Suppressor macrophage (primary cell): ENCODE data around the gene GNG7.
"Not testable (repeated sequence)": the region's sequence is repeated elsewhere in the genome, so short reads cannot be mapped to it uniquely, and the experiment has no call there.

ENCODE experiments used
- DNase-seq, 4 experiments: peaks; one replicate each; pipeline ENCODE4 v3.0.0-alpha.2; 2020 to 2022

The GNG7 gene

DNA sequence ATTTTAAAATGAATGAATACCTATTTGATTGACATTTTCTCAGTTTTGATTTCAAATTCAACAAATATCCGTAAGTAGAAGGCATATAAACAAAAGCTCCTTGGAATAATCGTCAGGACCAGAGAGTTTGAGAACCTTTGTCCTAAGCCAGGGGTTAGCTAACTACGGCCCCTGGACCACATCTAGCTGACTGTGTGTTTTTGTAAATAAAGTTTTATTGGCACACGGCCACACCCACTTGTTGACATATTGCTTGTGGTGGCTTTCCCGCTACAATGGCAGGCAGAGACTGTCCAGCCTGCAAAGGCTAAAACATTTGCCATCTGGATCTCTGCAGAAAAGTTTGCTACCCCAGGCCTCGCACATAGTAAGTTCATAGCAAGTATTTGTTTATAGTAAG lies 83.4 kb downstream of the GNG7 start:
- DNase-seq: peak; percentile 33 to 44 (median 41)

DNA sequence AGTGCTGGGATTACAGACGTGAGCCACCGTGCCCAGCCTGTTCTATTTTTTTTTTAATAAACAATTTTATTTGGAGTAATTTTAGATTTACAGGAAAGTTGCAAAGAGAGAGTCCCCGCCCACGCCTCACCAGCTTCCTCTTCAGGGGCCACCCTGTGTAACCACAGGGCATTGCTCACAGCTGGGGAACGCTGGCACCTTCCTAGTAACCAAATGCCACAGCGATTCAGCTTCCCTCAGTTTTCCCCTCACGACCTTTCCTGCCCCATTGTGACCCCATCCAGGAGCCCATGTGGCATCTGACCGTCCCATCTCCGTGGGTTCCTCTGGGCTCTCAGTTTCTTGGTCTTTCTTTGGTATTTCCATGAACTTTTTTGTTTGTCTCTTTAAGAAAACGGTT lies 83.9 kb downstream of the GNG7 start:
- DNase-seq: peak; percentile 95 to 99 (median 98)

DNA sequence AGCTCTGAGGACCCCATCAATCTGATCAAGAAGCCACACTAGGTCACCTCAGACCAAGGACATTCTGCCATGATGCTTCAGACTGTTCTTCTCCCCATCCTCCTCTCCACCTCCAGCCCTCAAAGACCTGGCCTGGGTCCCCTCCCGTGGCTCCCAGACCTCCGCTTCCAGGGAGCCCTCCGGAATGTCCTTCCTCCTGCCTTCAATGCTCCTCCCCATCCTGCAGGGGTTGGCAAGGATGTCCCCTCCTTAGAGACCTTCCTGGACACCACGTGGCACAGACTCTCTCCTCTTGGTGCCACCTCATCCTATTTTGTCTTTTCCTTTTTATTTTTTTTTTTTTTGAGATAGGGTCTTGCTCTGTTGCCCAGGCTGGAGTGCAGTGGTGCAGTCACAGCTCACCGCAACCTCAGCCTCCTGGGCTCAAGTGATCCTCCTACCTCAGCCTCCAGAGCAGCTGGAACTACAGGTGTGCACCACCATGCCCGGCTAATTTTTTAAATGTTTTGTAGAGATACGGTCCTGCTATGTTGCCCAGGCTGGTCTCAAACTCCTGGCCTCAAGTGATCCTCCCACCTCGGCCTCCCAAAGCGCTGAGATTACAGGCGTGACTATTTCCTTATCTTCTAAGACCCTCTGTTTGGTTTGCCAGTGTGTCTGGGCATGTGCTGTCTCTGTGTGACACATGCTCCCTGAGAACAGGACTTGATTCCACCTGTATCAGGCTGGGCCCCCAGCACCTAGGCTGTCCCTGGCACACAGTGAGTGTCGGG lies 84.9 kb downstream of the GNG7 start:
- DNase-seq: no peak

DNA sequence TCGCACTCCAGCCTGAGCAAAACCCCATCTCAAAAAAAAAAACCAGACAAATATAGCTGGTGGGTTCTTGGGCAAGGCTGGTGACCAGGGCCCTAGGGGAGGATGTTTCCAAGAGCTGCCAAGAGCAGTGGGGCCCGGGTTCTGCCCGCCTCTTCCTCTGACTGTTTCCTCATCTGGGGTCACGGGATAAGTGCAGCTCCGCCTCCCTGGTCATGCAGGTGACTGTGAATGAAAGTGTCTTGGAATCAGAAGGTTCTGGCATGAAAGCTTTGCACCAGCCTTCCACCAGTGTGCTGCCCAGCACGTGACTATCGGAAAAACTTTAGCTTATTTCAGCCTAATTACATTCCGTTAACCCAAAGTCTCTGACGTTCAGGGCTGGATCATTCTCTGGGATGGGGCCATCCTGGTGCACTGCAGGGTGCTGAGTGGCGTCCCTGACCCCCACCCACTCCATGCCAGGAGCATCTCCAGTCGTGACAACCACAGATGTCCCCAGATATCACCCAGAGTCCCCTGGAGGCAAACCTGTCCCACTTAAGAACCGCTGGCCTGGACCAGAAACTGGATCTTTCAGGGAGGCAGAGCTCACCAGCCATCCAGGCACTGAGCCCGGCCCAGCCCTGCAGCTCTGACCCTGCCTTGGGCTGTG lies 85.6 kb downstream of the GNG7 start:
- peak; percentile 79 to 89 (median 87) for DNase-seq

DNA sequence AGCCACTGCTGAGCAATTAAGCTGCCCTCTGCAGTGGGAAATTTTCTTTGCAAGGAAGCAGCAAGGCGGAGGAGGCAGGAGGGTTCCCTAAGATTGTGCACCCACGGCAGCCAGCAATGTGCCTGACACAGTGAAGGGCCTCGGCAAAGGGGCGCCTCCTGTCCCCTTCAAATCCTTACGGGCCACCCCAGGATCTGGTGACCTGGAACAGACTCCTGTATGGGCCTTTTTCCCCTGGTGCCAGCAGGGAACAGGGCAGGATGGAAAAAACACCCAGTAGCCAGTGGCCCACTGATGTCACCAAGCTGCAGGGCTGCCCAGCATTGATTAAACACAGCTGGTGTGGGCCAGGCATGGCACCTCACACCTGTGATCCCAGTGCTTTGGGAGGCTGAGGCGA lies 86.7 kb downstream of the GNG7 start:
- peak in 1 of 4 experiments; percentile 4 for DNase-seq

DNA sequence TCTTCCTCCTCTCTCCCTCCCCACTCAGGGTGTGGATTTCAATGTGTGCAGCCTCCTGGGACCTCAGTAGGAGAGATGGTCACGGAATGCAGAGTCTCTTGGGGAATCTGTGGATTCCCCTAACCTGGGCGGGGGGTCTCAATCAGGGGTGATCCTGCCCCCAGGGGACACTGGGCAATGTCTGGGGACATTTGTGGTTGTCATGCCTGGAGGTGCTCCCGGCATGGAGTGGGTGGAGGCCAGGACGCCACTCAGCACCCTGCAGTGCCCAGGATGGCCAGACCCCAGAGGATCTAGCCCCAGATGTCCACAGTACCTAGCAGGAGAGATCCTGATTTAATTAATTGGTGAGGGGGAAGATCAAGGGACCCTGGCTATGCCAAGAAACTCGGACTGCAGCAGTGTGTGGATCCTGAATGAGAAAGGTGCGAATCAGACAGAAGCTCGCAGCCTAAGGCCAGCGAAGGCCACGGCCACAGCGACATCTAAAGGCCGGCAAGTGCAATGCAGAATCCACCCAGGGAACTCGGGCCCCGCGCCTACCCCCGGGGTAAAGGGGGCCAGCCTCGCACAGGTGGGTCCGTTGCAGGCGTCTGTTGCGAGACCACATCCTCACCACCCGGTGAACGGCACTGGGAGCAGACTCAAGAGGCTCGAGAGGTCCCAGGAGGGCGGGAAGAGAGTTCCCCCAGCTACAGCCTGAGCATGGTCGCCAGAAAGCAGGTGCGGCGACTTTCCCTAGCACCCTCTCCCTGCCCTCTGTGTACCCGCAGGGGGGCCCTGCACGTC lies 88.8 kb downstream of the GNG7 start:
- DNase-seq: peak in 2 of 4 experiments; percentile 26 to 27

DNA sequence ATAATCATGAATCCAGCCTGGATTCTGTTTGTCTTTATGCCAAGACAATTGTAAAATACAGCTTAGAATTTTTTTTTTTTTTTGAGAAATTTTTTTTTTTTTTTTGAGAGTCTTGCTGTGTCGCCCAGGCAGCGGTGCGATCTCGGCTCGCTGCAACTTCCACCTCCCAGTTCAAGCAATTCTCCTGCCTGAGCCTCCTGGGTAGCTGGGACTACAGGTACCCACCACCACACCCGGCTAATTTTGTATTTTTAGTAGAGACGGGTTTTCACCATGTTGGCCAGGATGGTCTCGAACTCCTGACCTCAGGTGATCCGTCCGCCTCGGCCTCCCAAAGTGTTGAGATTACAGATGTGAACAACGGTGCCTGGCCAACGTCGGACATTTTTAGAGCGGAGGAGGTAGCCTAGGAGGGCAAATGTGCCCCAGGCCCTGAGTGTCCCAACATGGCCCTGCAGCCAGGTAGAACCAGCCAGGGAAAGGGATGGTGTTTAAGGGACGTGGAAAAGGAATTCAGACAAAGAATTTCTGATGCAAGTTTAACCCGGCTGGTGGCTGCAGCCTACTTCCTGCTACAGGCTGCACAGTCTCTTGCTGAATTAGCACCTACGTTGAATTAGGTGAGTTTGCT lies 89.8 kb downstream of the GNG7 start:
- DNase-seq: no peak

DNA sequence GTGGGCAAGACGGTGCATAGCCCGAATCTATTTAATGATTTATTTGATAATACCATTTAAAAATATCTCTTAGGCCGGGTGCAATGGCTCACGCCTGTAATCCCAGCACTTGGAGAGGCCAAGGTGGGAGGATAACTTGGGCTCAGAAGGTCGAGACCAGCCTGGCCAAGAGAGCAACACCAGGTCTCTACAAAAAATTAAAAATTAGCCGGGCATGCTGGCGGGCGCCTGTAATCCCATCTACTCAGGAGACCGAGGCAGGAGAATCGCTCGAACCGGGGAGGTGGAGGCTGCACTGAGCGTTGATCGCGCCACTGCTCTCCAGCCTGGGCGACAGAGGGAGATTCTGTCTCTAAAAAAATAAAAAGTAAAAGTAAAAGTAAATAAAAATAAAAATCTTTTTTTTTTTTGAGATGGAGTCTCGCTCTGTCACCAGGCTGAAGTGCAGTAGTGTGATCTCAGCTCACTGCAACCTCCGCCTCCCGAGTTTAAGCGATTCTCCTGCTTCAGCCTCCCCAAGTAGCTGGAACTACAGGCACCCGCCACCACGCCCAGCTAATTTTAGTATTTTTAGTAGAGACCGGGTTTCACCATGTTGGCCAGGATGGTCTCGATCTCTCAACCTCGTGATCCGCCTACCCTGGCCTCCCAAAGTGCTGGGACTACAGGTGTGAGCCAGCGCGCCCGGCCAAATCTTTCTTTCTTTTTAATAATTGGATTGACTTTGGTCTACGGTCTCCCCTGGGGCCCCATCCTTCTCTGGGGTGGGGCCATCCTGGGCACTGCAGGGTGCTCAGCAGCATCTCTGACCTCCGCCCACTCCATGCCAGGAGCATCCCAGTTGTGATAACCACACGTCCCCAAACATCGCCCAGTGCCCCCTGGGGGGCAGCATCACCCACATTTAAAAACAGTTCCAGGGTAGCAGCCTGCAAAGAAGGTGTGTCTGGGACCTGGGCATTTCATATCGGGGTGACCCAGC lies 90.7 kb downstream of the GNG7 start:
- DNase-seq: no peak

DNA sequence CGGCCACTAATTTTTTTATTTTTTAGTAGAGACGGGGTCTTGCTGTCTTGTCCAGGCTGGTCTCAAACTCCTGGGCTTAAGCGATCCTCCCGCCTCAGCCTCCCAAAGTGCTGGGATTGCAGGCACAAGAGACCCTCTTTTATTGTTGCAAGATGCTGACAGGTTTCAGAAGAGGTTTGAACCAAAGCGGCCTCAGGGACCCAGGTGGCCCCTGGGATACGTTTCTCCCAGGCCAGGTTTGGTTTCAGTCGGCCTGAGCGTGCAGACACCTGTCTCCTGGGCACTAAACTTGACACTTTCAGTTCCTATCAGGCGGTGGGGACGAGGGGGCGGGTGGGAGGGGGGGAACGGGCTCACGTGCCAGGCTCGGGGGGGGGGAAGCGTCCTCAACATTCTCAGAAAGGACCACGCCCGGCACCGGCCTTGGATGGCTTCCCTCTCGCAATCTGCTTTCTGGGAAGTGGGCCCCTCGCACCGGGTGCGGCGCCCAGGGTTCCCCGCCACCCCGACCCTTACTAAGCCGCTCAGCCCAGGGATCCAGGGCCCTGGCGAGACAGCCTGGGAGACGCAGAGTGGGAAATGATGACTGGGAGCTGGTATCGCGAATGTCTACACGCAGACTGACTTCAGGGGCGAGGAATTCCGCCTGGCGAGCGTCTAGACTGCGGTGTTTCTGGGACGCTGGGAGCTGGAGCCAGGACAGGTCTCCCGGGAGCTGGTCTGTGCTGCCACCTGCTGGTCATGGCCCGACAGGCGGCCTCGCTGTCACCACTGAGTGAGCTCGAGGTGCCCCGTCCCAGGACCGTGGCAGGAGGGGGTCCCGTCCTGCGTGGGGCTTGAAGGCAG lies 91.6 kb downstream of the GNG7 start:
- peak; percentile 83 to 94 (median 90) for DNase-seq

DNA sequence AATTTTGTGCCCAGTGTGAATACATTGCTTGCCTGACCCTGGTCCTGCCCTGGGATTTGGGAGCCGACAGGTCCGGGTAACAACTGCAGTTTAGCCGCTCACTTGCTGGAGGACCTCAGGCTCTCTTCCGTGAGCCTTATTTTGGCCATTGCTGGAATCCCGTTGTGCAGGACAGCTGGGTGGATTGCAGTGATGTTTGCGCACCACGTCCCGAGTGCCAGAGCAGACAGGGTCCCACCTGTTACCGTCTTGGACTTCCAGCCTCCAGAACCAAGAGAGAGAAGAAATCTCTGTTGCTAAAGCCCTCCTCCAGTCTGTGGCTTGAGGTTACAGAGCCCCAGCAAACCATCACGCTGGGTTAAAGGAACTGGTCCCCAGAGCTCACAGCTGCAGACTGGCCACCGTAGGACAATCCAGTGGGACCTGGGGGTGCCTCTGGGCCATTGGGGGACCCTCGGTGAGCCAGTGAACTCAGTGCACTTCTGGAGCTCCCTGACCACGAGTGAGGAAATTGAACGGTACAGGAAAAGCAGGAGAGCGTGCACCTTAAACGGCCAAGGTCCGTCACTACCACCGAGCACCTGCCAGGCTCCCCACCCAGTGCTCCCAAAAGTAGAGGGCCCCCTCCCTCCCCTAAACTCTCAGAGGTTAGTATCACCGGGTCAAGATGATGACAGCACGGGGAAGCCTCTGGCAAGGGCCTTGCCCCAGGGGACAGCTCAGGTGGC lies 92.9 kb downstream of the GNG7 start:
- no peak for DNase-seq

DNA sequence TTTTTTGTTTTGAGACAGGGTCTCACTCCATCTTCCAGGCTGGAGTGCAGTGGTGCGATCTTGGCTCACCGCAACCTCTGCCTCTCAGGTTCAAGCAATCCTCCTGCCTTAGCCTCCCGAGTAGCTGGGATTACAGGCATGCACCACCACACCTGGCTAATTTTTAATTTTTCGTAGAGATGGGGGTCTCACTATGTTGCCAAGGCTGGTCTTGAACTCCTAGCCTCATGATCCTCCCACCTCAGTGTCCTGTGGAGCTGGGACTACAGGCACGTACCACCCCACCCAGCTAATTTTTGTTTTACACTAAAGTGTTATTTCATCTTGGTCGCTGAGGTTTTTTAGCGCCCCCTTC lies 93.5 kb downstream of the GNG7 start:
- DNase-seq: not testable (repeated sequence)

DNA sequence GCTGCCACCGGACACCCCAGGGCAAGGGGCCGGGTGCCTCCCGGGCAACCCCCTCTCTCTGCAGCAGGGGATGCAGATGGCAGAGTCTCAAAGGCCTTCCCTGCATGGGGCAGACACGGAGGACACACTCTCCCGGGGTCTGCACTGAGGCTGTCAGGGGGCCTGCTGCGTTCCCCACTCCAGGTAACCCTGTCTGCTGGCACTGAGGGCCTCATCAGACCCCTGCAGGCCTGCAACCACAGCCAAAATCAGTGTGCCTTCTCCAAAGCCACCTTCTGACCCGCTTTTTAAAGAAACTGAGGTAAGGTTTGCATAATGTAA lies 93.9 kb downstream of the GNG7 start:
- no peak for DNase-seq

DNA sequence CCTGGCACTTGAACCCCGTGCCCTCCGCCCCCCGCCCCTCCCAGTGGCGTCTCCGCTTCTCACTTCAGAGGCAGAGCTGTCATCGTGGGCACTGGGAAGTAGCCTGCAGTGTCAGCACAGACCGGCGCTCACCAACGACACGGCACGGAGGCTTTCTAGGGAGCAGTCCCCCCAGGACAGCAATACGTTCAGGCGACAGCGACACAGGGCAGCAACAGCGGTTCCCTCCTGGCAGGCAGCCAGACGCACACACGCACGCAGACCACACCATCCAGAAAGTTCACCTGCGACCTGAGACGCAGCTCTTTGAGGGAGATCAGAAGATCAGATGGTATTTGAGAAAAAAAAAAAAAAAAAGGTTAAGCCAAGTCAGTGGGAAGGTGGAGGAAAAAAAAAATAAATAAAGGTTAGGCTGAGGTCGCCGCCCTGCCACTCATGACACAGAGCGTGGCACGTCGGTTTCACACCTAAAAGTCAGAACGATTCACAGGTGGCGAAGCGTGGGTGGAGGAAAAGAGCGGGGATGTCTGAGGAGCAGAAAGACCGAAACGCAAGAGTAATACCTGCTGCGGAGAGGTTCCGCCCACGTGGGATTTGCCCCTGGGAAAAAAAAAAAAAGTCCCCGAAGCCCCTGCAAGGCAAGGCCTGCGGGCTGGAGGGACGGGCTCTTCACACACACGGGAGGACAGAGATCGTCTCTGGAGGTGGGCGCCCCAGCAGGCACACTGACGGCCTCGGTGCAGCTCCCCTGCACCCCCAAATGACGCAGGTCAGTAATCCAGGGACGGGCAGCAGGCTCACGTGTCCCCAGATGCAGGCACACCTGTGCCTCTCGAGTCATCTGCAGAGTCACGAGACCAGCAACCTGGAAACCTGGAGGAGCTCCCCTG lies 94.5 kb downstream of the GNG7 start:
- DNase-seq: no peak

DNA sequence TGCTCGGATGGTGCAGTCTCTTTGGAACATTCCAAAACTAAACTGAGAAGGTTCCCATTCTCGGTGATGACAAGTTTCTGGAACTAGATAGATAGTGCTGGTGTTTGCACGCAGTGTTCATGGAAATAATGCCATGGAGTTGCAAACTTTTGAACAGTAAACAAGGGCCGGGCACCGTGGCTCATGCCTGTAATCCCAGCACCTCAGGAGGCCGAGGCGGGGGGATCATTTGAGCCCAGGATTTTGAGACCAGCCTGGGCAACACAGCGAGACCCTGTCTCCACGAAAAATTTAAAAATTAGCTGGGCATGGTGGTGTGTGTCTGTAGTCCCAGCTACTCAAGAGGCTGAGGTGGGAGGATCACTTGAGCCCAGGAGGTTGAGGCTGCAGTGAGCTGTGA lies 95.7 kb downstream of the GNG7 start:
- not testable (repeated sequence) for DNase-seq

DNA sequence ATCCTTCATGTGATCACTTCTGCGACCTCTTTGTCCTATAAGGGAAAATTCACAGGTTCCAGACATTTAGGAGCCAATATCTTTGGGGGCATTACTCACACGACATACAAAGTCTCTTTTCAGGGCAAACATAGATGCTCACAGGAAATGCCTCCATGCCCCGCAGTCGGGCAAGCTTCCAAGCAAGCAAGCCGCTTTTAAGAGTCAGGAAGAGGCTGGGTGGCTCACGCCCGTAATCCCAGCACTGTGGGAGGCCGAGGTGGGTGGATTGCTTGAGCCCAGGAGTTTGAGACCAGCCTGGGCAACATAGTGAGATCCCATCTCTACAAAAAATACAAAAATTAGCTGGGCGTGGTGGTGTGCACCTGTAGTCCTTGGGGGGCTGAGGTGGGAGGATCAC lies 96.6 kb downstream of the GNG7 start:
- not testable (repeated sequence) for DNase-seq

DNA sequence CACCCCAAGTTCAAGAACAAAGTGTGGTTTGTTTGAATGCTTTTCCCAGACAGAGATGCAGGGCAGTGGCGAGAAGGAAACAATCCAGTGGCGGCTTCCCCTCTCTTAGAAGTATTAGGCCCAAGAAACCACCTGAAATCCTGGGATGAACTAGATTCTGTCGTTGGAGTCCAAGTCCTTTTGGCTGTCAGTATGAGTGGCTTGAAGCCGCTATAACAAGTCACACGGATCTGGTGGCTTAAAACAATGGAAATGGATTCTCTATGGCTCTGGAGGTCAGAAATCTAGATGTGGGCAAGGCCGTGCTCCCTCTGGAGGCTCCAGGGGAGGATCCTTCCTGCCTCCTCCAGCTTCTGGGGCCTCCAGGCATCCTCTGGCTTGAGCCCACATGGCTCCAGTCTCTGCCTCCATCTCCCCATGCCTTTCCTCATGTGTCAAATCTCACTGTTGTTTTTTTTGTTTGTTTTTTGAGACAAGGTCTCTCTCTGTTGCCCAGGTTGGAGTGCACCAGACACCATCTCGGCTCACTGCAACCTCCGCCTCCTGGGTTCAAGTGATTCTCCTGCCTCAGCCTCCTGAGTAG lies 97.7 kb downstream of the GNG7 start:
- no peak for DNase-seq

DNA sequence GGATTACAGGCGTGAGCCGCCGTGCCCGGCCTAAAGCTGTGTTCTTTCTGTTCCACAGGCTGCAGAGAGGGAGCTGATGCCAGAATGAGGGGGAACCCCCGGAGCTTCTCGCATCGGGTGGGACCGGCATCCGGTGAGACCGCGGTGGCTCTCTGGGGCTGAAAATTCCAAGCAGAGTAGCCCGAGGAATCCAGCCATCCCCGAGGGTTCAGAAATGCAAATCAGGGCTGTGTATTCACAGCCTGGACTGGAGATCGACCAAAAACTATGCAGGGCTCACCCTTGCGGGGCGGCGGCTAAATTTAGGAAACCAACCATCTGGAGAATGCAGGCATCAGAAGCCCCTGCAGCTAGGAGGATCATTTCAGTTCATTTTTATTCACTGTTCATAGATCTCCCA lies 99.2 kb downstream of the GNG7 start:
- DNase-seq: no peak

DNA sequence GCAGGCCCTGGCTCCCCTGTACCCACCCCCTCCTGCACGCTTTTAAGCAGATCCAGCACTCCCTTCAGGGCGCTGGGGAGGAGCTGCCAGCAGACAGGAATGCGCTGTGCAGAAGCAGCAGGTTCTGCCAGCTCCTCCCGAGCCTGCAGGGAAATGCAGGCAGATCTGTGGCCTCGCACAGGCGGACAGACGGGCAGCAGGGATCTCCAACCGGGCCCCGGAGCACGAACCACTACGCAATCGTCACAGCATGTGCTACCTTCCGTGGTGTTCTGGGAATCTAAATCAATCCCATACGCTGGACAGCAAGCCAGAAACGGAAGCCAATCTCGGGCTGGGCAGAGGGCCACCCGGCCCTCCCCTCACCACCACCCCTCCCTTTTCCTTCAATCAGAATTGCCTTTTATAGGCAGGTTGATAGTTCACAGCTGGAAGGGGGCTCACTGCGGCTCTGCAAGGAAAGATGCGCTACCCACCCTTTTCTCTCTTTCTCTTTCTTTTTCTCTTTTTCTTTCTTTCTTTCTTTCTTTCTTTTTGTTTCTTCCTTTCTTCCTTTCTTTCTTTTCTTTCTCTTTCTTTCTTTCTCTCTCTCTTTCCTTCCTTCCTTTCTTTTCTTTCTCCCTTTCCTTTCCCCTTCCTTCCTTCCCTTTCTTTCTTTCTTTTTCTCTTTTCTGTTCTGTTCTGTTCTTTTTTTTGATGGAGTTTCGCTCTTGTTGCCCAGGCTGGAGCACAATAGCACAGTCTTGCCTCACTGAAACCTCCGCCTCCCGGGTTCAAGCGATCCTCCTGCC lies 99.9 kb downstream of the GNG7 start:
- no peak for DNase-seq
